Endothelial cell of hepatic sinusoid (primary cell): ENCODE measurements around the gene CCSER2.
"Not testable (repeated sequence)": the region's sequence is repeated elsewhere in the genome, so short reads cannot be mapped to it uniquely, and the experiment has no call there.

ENCODE experiments used
- in situ Hi-C: cut with HindIII; loops from 2 replicates; pipeline ENCODE4 v1.10.0; 2017; ENCODE audit warnings: low sequenced_read_pairs

CCSER2 gene

GRCh38 chr10:84428711-84429110 lies 100.3 kb downstream of the CCSER2 start:
- in situ Hi-C loops = loop anchor here (5.0 kb wide), 1 partner anchor 84 kb away; no protein-coding TSS in a partner anchor

GRCh38 chr10:84429926-84430520 lies 101.6 kb downstream of the CCSER2 start:
- in situ Hi-C loops = loop anchor here (5.0 kb wide), 1 partner anchor 82 kb away; no protein-coding TSS in a partner anchor

- in situ Hi-C loops = no loop called here
These were observed 104.5 kb downstream of the CCSER2 start for GRCh38 chr10:84432891-84433290.

- in situ Hi-C loops = no loop called here
These were observed 112.4 kb downstream of the CCSER2 start for GRCh38 chr10:84440781-84441180.

GRCh38 chr10:84447701-84448400 lies 119.5 kb downstream of the CCSER2 start:
- in situ Hi-C loops = no loop called here

- in situ Hi-C loops = not testable (repeated sequence)
These were observed 121.0 kb downstream of the CCSER2 start for GRCh38 chr10:84449351-84449750.

GRCh38 chr10:84452003-84452402 lies 123.6 kb downstream of the CCSER2 start:
- in situ Hi-C loops = no loop called here

GRCh38 chr10:84453303-84453702 lies 124.9 kb downstream of the CCSER2 start:
- in situ Hi-C loops = no loop called here

GRCh38 chr10:84456126-84456525 lies 127.7 kb downstream of the CCSER2 start:
- in situ Hi-C loops = no loop called here

- in situ Hi-C loops = no loop called here
These were observed 132.1 kb downstream of the CCSER2 start for GRCh38 chr10:84460520-84460919.

GRCh38 chr10:84469470-84469869 lies 141.1 kb downstream of the CCSER2 start:
- in situ Hi-C loops = no loop called here

- in situ Hi-C loops = no loop called here
These were observed 144.7 kb downstream of the CCSER2 start for GRCh38 chr10:84473136-84473535.

GRCh38 chr10:84477398-84478128 lies 149.2 kb downstream of the CCSER2 start:
- in situ Hi-C loops = no loop called here

GRCh38 chr10:84478151-84478550 lies 149.8 kb downstream of the CCSER2 start:
- in situ Hi-C loops = no loop called here

GRCh38 chr10:84478679-84479078 lies 150.3 kb downstream of the CCSER2 start:
- in situ Hi-C loops = no loop called here

- in situ Hi-C loops = no loop called here
These were observed 156.2 kb downstream of the CCSER2 start for GRCh38 chr10:84484541-84484940.

GRCh38 chr10:84493361-84493760 lies 165.0 kb downstream of the CCSER2 start:
- in situ Hi-C loops = no loop called here

GRCh38 chr10:84493951-84494848 lies 165.8 kb downstream of the CCSER2 start:
- in situ Hi-C loops = no loop called here

- in situ Hi-C loops = no loop called here
These were observed 166.4 kb downstream of the CCSER2 start for GRCh38 chr10:84494849-84495180.

GRCh38 chr10:84497978-84498377 lies 169.6 kb downstream of the CCSER2 start:
- in situ Hi-C loops = no loop called here

GRCh38 chr10:84499039-84499438 lies 170.7 kb downstream of the CCSER2 start:
- in situ Hi-C loops = not testable (repeated sequence)
